Measurements from ENCODE around the gene RELA. TPM values are rescaled to one million over a fixed set of nuclear protein-coding genes. Genes with fewer than 3 reads are reported as not detected.

Gene RELA
- total and polyA plus RNA-seq, 2 of the 13 experiments (the other 11 are each of a cell fraction or from before 2014, with no cell fraction given) = 21.4 to 40.5 TPM

GRCh38 chr11:65696802-65697552 lies 34.3 kb upstream of the RELA start:
- no peak for ATAC-seq
- Histone ChIP-seq H3K4me3 (replicated peaks in 1 of 3; ENCODE audit: insufficient read depth in 1 of 3, low read depth in 2 of 3, low read length in 3 of 3) (no peak overlapping the region), H3K79me2 (ENCODE audit: insufficient read depth, low read length) (no peaks in the 10 kb centered on the region), H3K36me3 (replicated peaks in 1 of 2; ENCODE audit: control insufficient read depth in 1 of 2, insufficient read depth in 2 of 2, low read length in 2 of 2) (no peaks in the 10 kb centered on the region), H3K27ac (ENCODE audit: extremely low read length, insufficient read depth, low read length) (no peak overlapping the region), H3K27me3 (ENCODE audit: control insufficient read depth in 1 of 2, insufficient read depth in 2 of 2, low read length in 2 of 2) (peaks cover 2 to 35% of the 10 kb centered on the region in 2 experiments), H3K4me2 (ENCODE audit: low read depth, low read length) (no peak overlapping the region), H3K4me1 (ENCODE audit: insufficient read depth, low read length) (peaks cover 15% of the 10 kb centered on the region), H2AFZ (ENCODE audit: low read length) (no peak overlapping the region), H3K9ac (ENCODE audit: insufficient read depth, low read depth, low read length) (no peak overlapping the region), H4K20me1 (ENCODE audit: insufficient read depth, low read length) (no peaks in the 10 kb centered on the region), H3K9me3 (ENCODE audit: low read length) (no peaks in the 10 kb centered on the region)
- ChIA-PET CTCF (ENCODE audit: low intra/inter-chr PET ratio, low total read pairs) (no interaction called here), POLR2A (no interaction called here)
- FAIRE-seq = no peak
- no peak for DNase-seq (ENCODE audit: low spot score)
- in situ Hi-C loops (cut with HindIII; ENCODE audit: extremely low pct_ligation_motif_present, low pct_unique_long_range_greater_than_20kb) (no loop called here), intact Hi-C loops (cut with micrococcal nuclease; ENCODE audit: unreplicated experiment) (no loop called here)
- no TSS peak for BruUV-seq (replicated peaks)
- 44% methylated on average over 4 of the region's 5 CpGs for WGBS (ENCODE audit: low lambda C conversion rate)
- no peak for TF ChIP-seq ATF7 (IDR thresholded peaks at IDR 0.05)
- TF ChIP-seq ATF7 (CRISPR knock-in tag; IDR thresholded peaks at IDR 0.05) = no peak
- no peak for TF ChIP-seq KDM6A (CRISPR knock-in tag; IDR thresholded peaks at IDR 0.05; ENCODE audit: low read depth)
- TF ChIP-seq, protein P1, sequence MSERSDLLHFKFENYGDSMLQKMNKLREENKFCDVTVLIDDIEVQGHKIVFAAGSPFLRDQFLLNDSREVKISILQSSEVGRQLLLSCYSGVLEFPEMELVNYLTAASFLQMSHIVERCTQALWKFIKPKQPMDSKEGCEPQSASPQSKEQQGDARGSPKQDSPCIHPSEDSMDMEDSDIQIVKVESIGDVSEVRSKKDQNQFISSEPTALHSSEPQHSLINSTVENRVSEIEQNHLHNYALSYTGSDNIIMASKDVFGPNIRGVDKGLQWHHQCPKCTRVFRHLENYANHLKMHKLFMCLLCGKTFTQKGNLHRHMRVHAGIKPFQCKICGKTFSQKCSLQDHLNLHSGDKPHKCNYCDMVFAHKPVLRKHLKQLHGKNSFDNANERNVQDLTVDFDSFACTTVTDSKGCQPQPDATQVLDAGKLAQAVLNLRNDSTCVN (CRISPR knock-in tag; IDR thresholded peaks at IDR 0.05; ENCODE audit: borderline replicate concordance) = peak; percentile 78; the same call in 1 of the 2 replicates
- TF ChIP-seq BRCA1 (CRISPR knock-in tag; IDR thresholded peaks at IDR 0.05) = no peak

Measured in HepG2 (cell line).